ENCODE data around the gene RNF141. TPM values are rescaled to one million over a fixed set of nuclear protein-coding genes. Genes with fewer than 3 reads are reported as not detected.

The RNF141 gene
- total RNA-seq, 3 donors from 2014 or later (not counting 1 experiment from before 2014, with no cell fraction given) = 10.3 to 13.9 (median 11.7) TPM

DNA sequence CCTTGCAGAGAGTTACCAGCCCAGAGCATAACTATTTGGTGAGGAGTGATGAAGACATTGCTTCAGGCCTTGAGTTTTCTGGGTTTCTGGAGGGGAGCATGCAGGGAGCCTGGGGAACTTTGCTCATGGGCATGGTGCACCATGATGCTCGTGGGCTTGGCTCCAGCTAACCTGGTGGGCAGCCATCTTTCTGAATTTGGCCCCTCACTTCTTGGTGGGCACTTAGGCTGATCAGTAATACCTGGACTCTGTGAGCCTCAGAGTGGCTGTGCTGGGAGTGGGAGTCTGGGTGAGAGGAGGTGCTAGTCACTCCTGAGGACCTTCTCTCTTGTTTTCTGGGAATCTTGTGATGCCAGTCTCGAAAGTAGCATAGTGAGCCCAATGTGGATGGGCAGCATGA, 55.3 kb downstream of the RNF141 start:
- no peak overlapping the region for H3K27ac Mint-ChIP-seq

GRCh38 chr11:10484461-10485180, 56.4 kb downstream of the RNF141 start:
- Histone ChIP-seq H3K27me3 (ENCODE audit: control insufficient read depth, insufficient read depth, low read length) (no peaks in the 10 kb centered on the region), H3K9me3 (ENCODE audit: control insufficient read depth, insufficient read depth, low read length) (no peaks in the 10 kb centered on the region), H3K27ac (ENCODE audit: low read length) (no peak overlapping the region), H3K4me1 (ENCODE audit: control insufficient read depth, insufficient read depth, low read length) (peaks cover 18% of the 10 kb centered on the region), H3K36me3 (ENCODE audit: control insufficient read depth, insufficient read depth, low read length) (peaks cover 19% of the 10 kb centered on the region), H3K4me3 (ENCODE audit: low read length) (no peak overlapping the region)
- intact Hi-C loops (cut with micrococcal nuclease) = no loop called here
- Mint-ChIP-seq H3K4me3 (no peak overlapping the region), H3K4me1 (peaks cover 10 to 11% of the 10 kb centered on the region in 2 donors), H3K27ac (no peak overlapping the region), H3K9me3 (no peaks in the 10 kb centered on the region), H3K27me3 (ENCODE audit: low read depth in 2 of 2) (no peaks in the 10 kb centered on the region), H3K36me3 (no peaks in the 10 kb centered on the region)
- WGBS (ENCODE audit: insufficient coverage) = 93% methylated on average over 16 of the region's 16 CpGs
- TF ChIP-seq, protein P1, sequence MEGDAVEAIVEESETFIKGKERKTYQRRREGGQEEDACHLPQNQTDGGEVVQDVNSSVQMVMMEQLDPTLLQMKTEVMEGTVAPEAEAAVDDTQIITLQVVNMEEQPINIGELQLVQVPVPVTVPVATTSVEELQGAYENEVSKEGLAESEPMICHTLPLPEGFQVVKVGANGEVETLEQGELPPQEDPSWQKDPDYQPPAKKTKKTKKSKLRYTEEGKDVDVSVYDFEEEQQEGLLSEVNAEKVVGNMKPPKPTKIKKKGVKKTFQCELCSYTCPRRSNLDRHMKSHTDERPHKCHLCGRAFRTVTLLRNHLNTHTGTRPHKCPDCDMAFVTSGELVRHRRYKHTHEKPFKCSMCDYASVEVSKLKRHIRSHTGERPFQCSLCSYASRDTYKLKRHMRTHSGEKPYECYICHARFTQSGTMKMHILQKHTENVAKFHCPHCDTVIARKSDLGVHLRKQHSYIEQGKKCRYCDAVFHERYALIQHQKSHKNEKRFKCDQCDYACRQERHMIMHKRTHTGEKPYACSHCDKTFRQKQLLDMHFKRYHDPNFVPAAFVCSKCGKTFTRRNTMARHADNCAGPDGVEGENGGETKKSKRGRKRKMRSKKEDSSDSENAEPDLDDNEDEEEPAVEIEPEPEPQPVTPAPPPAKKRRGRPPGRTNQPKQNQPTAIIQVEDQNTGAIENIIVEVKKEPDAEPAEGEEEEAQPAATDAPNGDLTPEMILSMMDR (IDR thresholded peaks at IDR 0.05) = no peak
- ATAC-seq (no peak), DNase-seq (no peak)

More for the DNA sequence above, 55.3 kb downstream of the RNF141 start:
- Histone ChIP-seq H3K9me3 (ENCODE audit: control insufficient read depth, insufficient read depth, low read length) (no peaks in the 10 kb centered on the region), H3K4me1 (ENCODE audit: control insufficient read depth, insufficient read depth, low read length) (peaks cover 27% of the 10 kb centered on the region), H3K36me3 (ENCODE audit: control insufficient read depth, insufficient read depth, low read length) (peaks cover 20% of the 10 kb centered on the region), H3K27ac (ENCODE audit: low read length) (no peak overlapping the region), H3K27me3 (ENCODE audit: control insufficient read depth, insufficient read depth, low read length) (no peaks in the 10 kb centered on the region), H3K4me3 (ENCODE audit: low read length) (no peak overlapping the region)
- Mint-ChIP-seq H3K27me3 (ENCODE audit: low read depth in 2 of 2) (no peaks in the 10 kb centered on the region), H3K36me3 (no peaks in the 10 kb centered on the region), H3K4me3 (no peak overlapping the region), H3K4me1 (peaks cover 18 to 19% of the 10 kb centered on the region in 2 donors), H3K9me3 (no peaks in the 10 kb centered on the region)
- TF ChIP-seq, protein P1 (IDR thresholded peaks at IDR 0.05) = no peak
- DNase-seq = no peak
- intact Hi-C loops (cut with micrococcal nuclease) = no loop called here
- WGBS (ENCODE audit: insufficient coverage) = 39% methylated on average over 2 of the region's 2 CpGs
- no peak for ATAC-seq

GRCh38 chr11:10483584-10483983, 57.4 kb downstream of the RNF141 start:
- H3K27me3 ChIP-seq (ENCODE audit: control insufficient read depth, insufficient read depth, low read length) = no peaks in the 10 kb centered on the region
- Mint-ChIP-seq H3K36me3 (no peaks in the 10 kb centered on the region), H3K27ac (no peak overlapping the region), H3K4me3 (no peak overlapping the region), H3K27me3 (ENCODE audit: low read depth in 2 of 2) (no peaks in the 10 kb centered on the region), H3K4me1 (peaks cover 8 to 9% of the 10 kb centered on the region in 2 donors), H3K9me3 (no peaks in the 10 kb centered on the region)
- H3K4me3 ChIP-seq (ENCODE audit: low read length) = no peak overlapping the region
- WGBS (ENCODE audit: insufficient coverage) = 79% methylated on average over 3 of the region's 3 CpGs
- ATAC-seq (no peak), DNase-seq (no peak)
- no peak overlapping the region for H3K27ac ChIP-seq (ENCODE audit: low read length)
- intact Hi-C loops (cut with micrococcal nuclease) = no loop called here
- no peaks in the 10 kb centered on the region for H3K9me3 ChIP-seq (ENCODE audit: control insufficient read depth, insufficient read depth, low read length)
- TF ChIP-seq, protein P1 (IDR thresholded peaks at IDR 0.05) = no peak
- H3K4me1 ChIP-seq (ENCODE audit: control insufficient read depth, insufficient read depth, low read length) = peaks cover 7% of the 10 kb centered on the region
- peaks cover 19% of the 10 kb centered on the region for H3K36me3 ChIP-seq (ENCODE audit: control insufficient read depth, insufficient read depth, low read length)

- Histone ChIP-seq H3K9me3 (ENCODE audit: control insufficient read depth, insufficient read depth, low read length) (no peaks in the 10 kb centered on the region), H3K4me3 (ENCODE audit: low read length) (no peak overlapping the region), H3K27me3 (ENCODE audit: control insufficient read depth, insufficient read depth, low read length) (no peaks in the 10 kb centered on the region), H3K36me3 (ENCODE audit: control insufficient read depth, insufficient read depth, low read length) (peaks cover 22% of the 10 kb centered on the region), H3K4me1 (ENCODE audit: control insufficient read depth, insufficient read depth, low read length) (peaks cover 3% of the 10 kb centered on the region), H3K27ac (ENCODE audit: low read length) (no peak overlapping the region)
- H3K4me3 Mint-ChIP-seq = no peak overlapping the region
- H3K36me3 Mint-ChIP-seq = no peaks in the 10 kb centered on the region
- intact Hi-C loops (cut with micrococcal nuclease) = no loop called here
- H3K4me1 Mint-ChIP-seq = peaks cover 5 to 7% of the 10 kb centered on the region in 2 donors
- DNase-seq (no peak), ATAC-seq (no peak)
- no peaks in the 10 kb centered on the region for H3K9me3 Mint-ChIP-seq
- no peak overlapping the region for H3K27ac Mint-ChIP-seq
- TF ChIP-seq, protein P1 (IDR thresholded peaks at IDR 0.05) = no peak
- WGBS (ENCODE audit: insufficient coverage) = 94% methylated on average over 1 of the region's 1 CpG
- H3K27me3 Mint-ChIP-seq (ENCODE audit: low read depth in 2 of 2) = no peaks in the 10 kb centered on the region
Observed at GRCh38 chr11:10483174-10483573, 57.8 kb downstream of the RNF141 start.

All from natural killer cell (primary cell).